GM23338 (cell line): ENCODE results near the gene TENM4. TPM values are rescaled to one million over a fixed set of nuclear protein-coding genes. Genes with fewer than 3 reads are reported as not detected.

Experiments used
- ATAC-seq: fragments of 200-7000 bp; cut with Tn5 transposase; 3 replicates; pipeline ENCODE4 v1.9.1; 2020
- DNase-seq: peaks from one replicate; pipeline ENCODE4 v3.0.0-alpha.2; 2015; ENCODE audit warnings: low spot score
- H2AFZ ChIP-seq: fragments of 200-600 bp; sonication (generic); 2 replicates; pipeline ENCODE4 v1.8.0; 2016; ENCODE audit warnings: antibody characterized with exemption, mild to moderate bottlenecking, moderate library complexity
- H3F3A ChIP-seq: fragments of 200-600 bp; sonication (generic); replicated peaks from 2 replicates; pipeline ENCODE4 v1.8.0; 2017; ENCODE audit warnings: antibody characterized with exemption, mixed run types, low read depth
- H3K27ac ChIP-seq: fragments of 200-600 bp; sonication (generic); 2 replicates; pipeline ENCODE4 v1.6.1; 2016; ENCODE audit warnings: low read depth
- H3K27me3 ChIP-seq: fragments of 200-600 bp; sonication (generic); 2 replicates; pipeline ENCODE4 v1.8.0; 2016; ENCODE audit warnings: mild to moderate bottlenecking, mixed run types, moderate library complexity; ENCODE audit not compliant: insufficient read depth
- H3K36me3 ChIP-seq: fragments of 200-600 bp; sonication (generic); 2 replicates; pipeline ENCODE4 v1.8.0; 2016; ENCODE audit warnings: mild to moderate bottlenecking; ENCODE audit not compliant: insufficient read depth
- H3K4me1 ChIP-seq: fragments of 200-600 bp; sonication (generic); 2 replicates; pipeline ENCODE4 v1.8.0; 2016; ENCODE audit warnings: mild to moderate bottlenecking, moderate library complexity; ENCODE audit not compliant: insufficient read depth
- H3K4me2 ChIP-seq: fragments of 200-600 bp; sonication (generic); 2 replicates; pipeline ENCODE4 v1.7.1; 2017; ENCODE audit warnings: mixed run types
- H3K4me3 ChIP-seq: fragments of 200-600 bp; sonication (generic); 2 replicates; pipeline ENCODE4 v1.6.1; 2016; ENCODE audit warnings: mixed run types
- H3K79me2 ChIP-seq: fragments of 200-600 bp; sonication (generic); replicated peaks from 2 replicates; pipeline ENCODE4 v1.8.0; 2017; ENCODE audit warnings: mild to moderate bottlenecking; ENCODE audit not compliant: insufficient read depth
- H3K9me2 ChIP-seq: fragments of 200-600 bp; sonication (generic); 2 replicates; pipeline ENCODE4 v1.8.0; 2017; ENCODE audit not compliant: insufficient read depth
- H4K20me1 ChIP-seq: fragments of 200-600 bp; sonication (generic); replicated peaks from 2 replicates; pipeline ENCODE4 v1.8.0; 2017; ENCODE audit warnings: mild to moderate bottlenecking; ENCODE audit not compliant: insufficient read depth
- H3K27ac Mint-ChIP-seq: 2 replicates; pipeline ENCODE4 v1.8.0; 2020; ENCODE audit warnings: inconsistent platforms, mild to moderate bottlenecking, moderate library complexity, mixed read lengths
- H3K27me3 Mint-ChIP-seq: 3 replicates; pipeline ENCODE4 v1.8.0; 2022; ENCODE audit warnings: low read depth, mild to moderate bottlenecking, moderate library complexity, mixed read lengths, inconsistent platforms; ENCODE audit not compliant: insufficient read depth, poor library complexity
- H3K36me3 Mint-ChIP-seq: 3 replicates; pipeline ENCODE4 v1.8.0; 2021; ENCODE audit warnings: low read depth, mild to moderate bottlenecking, inconsistent platforms, moderate library complexity, mixed read lengths
- H3K4me1 Mint-ChIP-seq: 3 replicates; pipeline ENCODE4 v1.8.0; 2020; ENCODE audit warnings: mild to moderate bottlenecking, inconsistent platforms, mixed read lengths
- H3K4me3 Mint-ChIP-seq: 3 replicates; pipeline ENCODE4 v1.8.0; 2021; ENCODE audit warnings: moderate library complexity, mild to moderate bottlenecking, inconsistent platforms, mixed read lengths
- H3K9me3 Mint-ChIP-seq: 3 replicates; pipeline ENCODE4 v1.8.0; 2020; ENCODE audit warnings: moderate library complexity, mild to moderate bottlenecking, inconsistent platforms, mixed read lengths
- CREB1 ChIP-seq: fragments of 250-450 bp; sonication (Bioruptor Pico); IDR thresholded peaks from 2 replicates; pipeline ENCODE4 v1.5.0; 2020; ENCODE audit warnings: low read depth, mild to moderate bottlenecking, moderate library complexity
- ETS1 ChIP-seq: IDR thresholded peaks from 2 replicates; pipeline ENCODE4 v1.6.1; 2016; ENCODE audit warnings: antibody characterized with exemption
- EZH2 ChIP-seq: fragments of 200-600 bp; sonication (generic); IDR thresholded peaks from one replicate; pipeline ENCODE4 v1.8.0; 2017; ENCODE audit warnings: antibody characterized with exemption, mild to moderate bottlenecking, low read depth; ENCODE audit not compliant: unreplicated experiment
- EZH2phosphoT487 ChIP-seq: fragments of 200-600 bp; sonication (generic); IDR thresholded peaks from one replicate; pipeline ENCODE4 v1.8.1; 2018; ENCODE audit warnings: antibody characterized with exemption; ENCODE audit not compliant: unreplicated experiment
- JUNB ChIP-seq: IDR thresholded peaks from one replicate; pipeline ENCODE4 v1.6.1; 2016; ENCODE audit warnings: antibody characterized with exemption; ENCODE audit not compliant: unreplicated experiment
- NANOG ChIP-seq: IDR thresholded peaks from 2 replicates; pipeline ENCODE4 v1.6.1; 2016; ENCODE audit warnings: antibody characterized with exemption, borderline replicate concordance
- POLR2AphosphoS5 ChIP-seq: IDR thresholded peaks from 2 replicates; pipeline ENCODE4 v1.6.1; 2016; ENCODE audit warnings: antibody characterized with exemption, low read depth
- REST ChIP-seq: IDR thresholded peaks from one replicate; pipeline ENCODE4 v1.6.1; 2018; ENCODE audit warnings: antibody characterized with exemption; ENCODE audit not compliant: unreplicated experiment
- STAT1 ChIP-seq: IDR thresholded peaks from one replicate; pipeline ENCODE4 v1.6.1; 2016; ENCODE audit warnings: antibody characterized with exemption; ENCODE audit not compliant: unreplicated experiment
- ZNF114 ChIP-seq: fragments of 250-450 bp; sonication (Bioruptor Pico); IDR thresholded peaks from 2 replicates; pipeline ENCODE4 v1.5.0; 2020; ENCODE audit warnings: mild to moderate bottlenecking, moderate library complexity
- ZNF331 ChIP-seq: fragments of 250-450 bp; sonication (Bioruptor Pico); IDR thresholded peaks from 2 replicates; pipeline ENCODE4 v1.5.0; 2020; ENCODE audit warnings: low read depth, mild to moderate bottlenecking, moderate library complexity
- ZNF462 ChIP-seq: fragments of 250-450 bp; sonication (Bioruptor Pico); IDR thresholded peaks from 2 replicates; pipeline ENCODE4 v1.5.0; 2020; ENCODE audit warnings: mild to moderate bottlenecking, moderate library complexity
- polyA plus RNA-seq: library from polyadenylated mRNA; unstranded; fragments of >200 nt; fragmentation: Nextera tagmentation; extraction: Ambion mirVana; gene quantifications from 2 replicates; pipeline ENCODE4 v1.2.1, GENCODE V29; 2016
- total RNA-seq: library from RNA; depleted of rRNA; stranded (reverse); fragments of >200 nt; shearing (Covaris generic); gene quantifications from 2 replicates; pipeline ENCODE4 v1.2.3, GENCODE V29; 2014

Gene TENM4
- total and polyA plus RNA-seq, 2 experiments from 2014 or later = 7.3 TPM

- no peak for TF ChIP-seq NANOG
- TF ChIP-seq ZNF331 (CRISPR knock-in tag) = no peak
- TF ChIP-seq ETS1 = no peak
These were observed 345.4 kb downstream of the TENM4 start (continued) for GRCh38 chr11:79095424-79095823.

GRCh38 chr11:79094616-79095015, 346.2 kb downstream of the TENM4 start:
- H3K27ac Mint-ChIP-seq = no peak overlapping the region
- no peak overlapping the region for H3K4me2 ChIP-seq
- no peak for DNase-seq
- no peak for TF ChIP-seq STAT1
- TF ChIP-seq NANOG = no peak
- TF ChIP-seq POLR2AphosphoS5 = no peak
- TF ChIP-seq REST = no peak
- no peak for TF ChIP-seq ETS1
- TF ChIP-seq CREB1 (CRISPR knock-in tag) = no peak
- TF ChIP-seq JUNB = no peak
- no peak for TF ChIP-seq EZH2
- TF ChIP-seq ZNF114 = no peak
- TF ChIP-seq ZNF462 (CRISPR knock-in tag) = no peak
- TF ChIP-seq ZNF331 (CRISPR knock-in tag) = no peak
- no peak for TF ChIP-seq EZH2phosphoT487

More at GRCh38 chr11:79094616-79095015, 346.2 kb downstream of the TENM4 start:
- H3K4me3 Mint-ChIP-seq = no peak overlapping the region
- Histone ChIP-seq H3K9me2 (peaks cover 5% of the 10 kb centered on the region), H2AFZ (no peak overlapping the region), H3K4me3 (no peak overlapping the region), H4K20me1 (no peaks in the 10 kb centered on the region), H3K27me3 (no peaks in the 10 kb centered on the region), H3F3A (no peaks in the 10 kb centered on the region), H3K27ac (no peak overlapping the region), H3K4me1 (no peaks in the 10 kb centered on the region), H3K36me3 (no peaks in the 10 kb centered on the region), H3K79me2 (no peaks in the 10 kb centered on the region)
- peak; percentile 52 for ATAC-seq
- no peaks in the 10 kb centered on the region for H3K36me3 Mint-ChIP-seq
- peaks cover 5% of the 10 kb centered on the region for H3K27me3 Mint-ChIP-seq
- peaks cover 12% of the 10 kb centered on the region for H3K4me1 Mint-ChIP-seq
- no peaks in the 10 kb centered on the region for H3K9me3 Mint-ChIP-seq
